ENCODE results near the gene EIF2S3. TPM values are rescaled to one million over a fixed set of nuclear protein-coding genes. Genes with fewer than 3 reads are reported as not detected.

The EIF2S3 gene
- total RNA-seq (2013; cell fraction: nucleolus; rRNA removed), result 302 and 311 TPM in 2 replicates
- total RNA-seq (2014; rRNA removed) (300 and 329 TPM in 2 replicates), total RNA-seq (2014; rRNA removed; fragmentation: Illumina TruSeq; extraction: Trizol) (371 and 385 TPM in 2 replicates), total RNA-seq (2021) (278 and 291 TPM in 2 replicates), polyA plus RNA-seq (2011; rRNA removed) (185 and 210 TPM in 2 replicates), polyA plus RNA-seq (2014; fragmentation: Illumina TruSeq; extraction: Trizol) (274 and 333 TPM in 2 replicates), polyA plus RNA-seq (2014; fragmentation: Nextera tagmentation; extraction: Ambion mirVana) (100 to 1,000 TPM; 120 to 135 TPM), polyA plus RNA-seq (2014; rRNA removed) (195 and 216 TPM in 2 replicates), polyA plus RNA-seq (2016; fragmentation: Nextera tagmentation; extraction: Ambion mirVana) (100 to 1,000 TPM; 115 to 125 TPM), polyA minus RNA-seq (2011; rRNA and poly(A)+ RNA removed) (196 and 252 TPM in 2 replicates), Bru-seq, nascent RNA (percentile 98 among the genes with signal in this experiment), BruChase-seq, experiment 1, labeled RNA remaining after a 6-hour chase (percentile 99 among the genes with signal in this experiment), BruChase-seq, experiment 2, labeled RNA remaining after a 2-hour chase (percentile 99 among the genes with signal in this experiment)
- polyA plus RNA-seq (2011; ENCODE audit: low read depth), result 287 TPM
- 113 and 152 TPM in 2 replicates for polyA plus RNA-seq (2011; cell fraction: cytosol; rRNA removed)
- 107 and 122 TPM in 2 replicates for polyA plus RNA-seq (2011; cell fraction: nucleus; rRNA removed)
- polyA plus RNA-seq (2012), result 188 and 200 TPM in 2 replicates
- polyA minus RNA-seq (2011; cell fraction: cytosol; rRNA and poly(A)+ RNA removed), result 179 and 186 TPM in 2 replicates
- polyA minus RNA-seq (2011; cell fraction: nucleus; rRNA and poly(A)+ RNA removed), result 51.3 and 63.3 TPM in 2 replicates
- long read RNA-seq, experiment 1, transcript EIF2S3-201 (12 exons, 2,858 nt), result major isoform, 252 of 582 reads
- long read RNA-seq, experiment 1, partial matches to known transcripts, result 306 of 582 reads
- long read RNA-seq, experiment 1, other reads (novel, unspliced or antisense), result 24 of 582 reads
- long read RNA-seq, experiment 2, transcript EIF2S3-201 (12 exons, 2,858 nt), result major isoform, 725 of 963 reads
- long read RNA-seq, experiment 2, partial matches to known transcripts, result 126 of 963 reads
- long read RNA-seq, experiment 2, other reads (novel, unspliced or antisense), result 112 of 963 reads

DNA sequence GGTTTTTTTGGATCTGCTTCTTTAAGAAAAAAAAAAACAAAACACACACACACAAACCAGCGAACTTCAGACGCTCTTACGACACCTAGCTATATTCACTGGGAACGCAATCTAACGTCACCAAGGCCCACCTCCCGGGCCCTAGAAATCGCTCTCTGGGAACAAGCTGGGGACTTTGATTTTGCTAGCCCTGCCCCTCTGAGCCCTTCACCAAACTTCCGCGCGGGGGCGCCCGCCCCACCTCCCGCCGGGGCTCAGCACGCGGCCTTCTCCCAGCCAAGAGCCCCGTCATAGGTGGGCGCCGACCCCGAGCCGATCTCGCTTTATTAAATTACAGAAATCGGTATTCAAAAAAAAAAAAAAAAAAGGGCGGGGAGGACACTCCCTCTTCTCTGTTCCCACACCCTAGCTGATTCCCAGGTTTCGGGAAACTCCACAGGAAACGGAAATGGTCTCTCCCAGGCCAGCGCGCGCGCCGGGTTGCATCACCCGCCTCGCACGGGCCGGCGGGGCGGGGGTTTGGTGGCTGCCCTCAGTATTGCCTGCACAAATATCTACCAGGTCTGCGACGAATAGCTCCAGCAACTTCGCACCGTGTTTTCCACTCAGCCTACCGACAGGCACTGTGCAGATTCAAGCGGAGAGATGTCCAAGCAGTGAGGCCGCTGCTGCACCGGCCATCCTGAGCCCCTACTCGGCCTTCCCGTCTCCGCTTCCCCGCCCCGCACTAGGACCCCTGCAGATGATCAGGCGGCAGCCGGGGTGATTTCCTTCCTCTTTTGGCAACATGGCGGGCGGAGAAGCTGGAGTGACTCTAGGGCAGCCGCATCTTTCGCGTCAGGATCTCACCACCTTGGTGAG is at the start of gene EIF2S3:
TSS of gene EIF2S3 (plus strand) at position 775 of the 861 bp plus-strand sequence. CDS start at position 788, 13 bp downstream.
- FAIRE-seq, result peak; percentile 99
- RAD21 ChIA-PET (ENCODE audit: unreplicated experiment), result interaction anchor here (0.6 to 3.7 kb wide), 24 partner anchors 11 to 1295 kb away, joined by 3 to 44 read pairs (median 4); partner anchors contain the start of genes APOO, CXorf58, KLHL15 and PRDX4
- Histone ChIP-seq H4K20me1 (ENCODE audit: control insufficient read depth, insufficient read depth) (no peaks in the 10 kb centered on the region), H2AFZ (ENCODE audit: control insufficient read depth, low read depth, low read length) (peak within 1 kb of the TSS; percentile 99), H3K4me1 (ENCODE audit: control insufficient read depth, insufficient read depth, low read length) (no peaks in the 10 kb centered on the region), H3K36me3 (ENCODE audit: control insufficient read depth in 2 of 2, insufficient read depth in 2 of 2, low read length in 1 of 2) (peaks cover 0 to 4% of the 10 kb centered on the region in 2 experiments; a peak in 2 of 4 replicates), H3K9ac (ENCODE audit: control insufficient read depth, insufficient read depth, low read length) (no peak within 1 kb of the TSS), H3K4me2 (ENCODE audit: control insufficient read depth, insufficient read depth) (peak within 1 kb of the TSS; percentile 44), H3K27ac (ENCODE audit: control insufficient read depth, insufficient read depth) (peak within 1 kb of the TSS; percentile 97), H3K9me3 (replicated peaks; ENCODE audit: control insufficient read depth, insufficient read depth, low read length) (no peaks in the 10 kb centered on the region), H3K27me3 (replicated peaks in 1 of 2; ENCODE audit: control insufficient read depth in 2 of 2, insufficient read depth in 2 of 2, low read length in 1 of 2) (no peaks in the 10 kb centered on the region), H3K79me2 (ENCODE audit: control insufficient read depth, insufficient read depth, low read length) (peaks cover 13% of the 10 kb centered on the region), H3K4me3 (peak within 1 kb of the TSS; percentile 72)
- in situ Hi-C loops (cut with MboI), result no loop called here
- BruUV-seq (replicated peaks), result no TSS peak
- under 1% methylated on average over 51 of the region's 57 CpGs for WGBS (ENCODE audit: insufficient coverage, insufficient replicate concordance, low lambda C conversion rate, missing lambda C conversion rate)
- ATAC-seq, result peak; percentile 91
- POLR2A ChIA-PET, result interaction anchor here (0.7 to 2.7 kb wide), 18 partner anchors 8 to 387 kb away, joined by 3 to 31 read pairs (median 4); partner anchors contain the start of genes ACOT9, APOO, CXorf58 and KLHL15
- peak; percentile 88 for DNase-seq (ENCODE audit: low read depth, low spot score)
- SMC1A ChIA-PET (ENCODE audit: uncharacterized antibody, unreplicated experiment), result interaction anchor here (0.6 to 3.3 kb wide), 19 partner anchors 12 to 357 kb away, joined by 3 to 37 read pairs (median 4); partner anchors contain the start of genes APOO, CXorf58 and KLHL15
- intact Hi-C loops (cut with micrococcal nuclease; ENCODE audit: unreplicated experiment), result loop anchor here (1.0 to 10.0 kb wide), 5 partner anchors 29 to 270 kb away; partner anchors contain the start of genes APOO and SAT1
- CTCF ChIA-PET, result interaction anchor here (0.5 to 4.0 kb wide), 40 partner anchors 9 to 360 kb away, joined by 3 to 39 read pairs (median 4); partner anchors contain the start of genes APOO, CXorf58, KLHL15 and SAT1
- TF ChIP-seq ZSCAN29 (IDR thresholded peaks at IDR 0.05) (no peak), HDAC6 (IDR thresholded peaks at IDR 0.05; ENCODE audit: unreplicated experiment) (peak; percentile 69), YY1 (IDR thresholded peaks at IDR 0.05; ENCODE audit: low read depth, low read length) (peak; percentile 98), TARDBP (IDR thresholded peaks at IDR 0.05; ENCODE audit: borderline replicate concordance) (no peak), CREB1 (IDR thresholded peaks at IDR 0.05; ENCODE audit: low read depth) (peak; percentile 91), WRNIP1 (IDR thresholded peaks at IDR 0.05; ENCODE audit: borderline replicate concordance, low read depth, low read length) (no peak), RFX5 (IDR thresholded peaks at IDR 0.05; ENCODE audit: low read depth, low read length) (0 out of 2 replicates have a peak, but pooled peaks have one; percentile 23)
- TF ChIP-seq, protein P1, sequence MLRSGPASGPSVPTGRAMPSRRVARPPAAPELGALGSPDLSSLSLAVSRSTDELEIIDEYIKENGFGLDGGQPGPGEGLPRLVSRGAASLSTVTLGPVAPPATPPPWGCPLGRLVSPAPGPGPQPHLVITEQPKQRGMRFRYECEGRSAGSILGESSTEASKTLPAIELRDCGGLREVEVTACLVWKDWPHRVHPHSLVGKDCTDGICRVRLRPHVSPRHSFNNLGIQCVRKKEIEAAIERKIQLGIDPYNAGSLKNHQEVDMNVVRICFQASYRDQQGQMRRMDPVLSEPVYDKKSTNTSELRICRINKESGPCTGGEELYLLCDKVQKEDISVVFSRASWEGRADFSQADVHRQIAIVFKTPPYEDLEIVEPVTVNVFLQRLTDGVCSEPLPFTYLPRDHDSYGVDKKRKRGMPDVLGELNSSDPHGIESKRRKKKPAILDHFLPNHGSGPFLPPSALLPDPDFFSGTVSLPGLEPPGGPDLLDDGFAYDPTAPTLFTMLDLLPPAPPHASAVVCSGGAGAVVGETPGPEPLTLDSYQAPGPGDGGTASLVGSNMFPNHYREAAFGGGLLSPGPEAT (IDR thresholded peaks at IDR 0.05; ENCODE audit: low read depth), result peak; percentile 97
- TF ChIP-seq, protein P2, sequence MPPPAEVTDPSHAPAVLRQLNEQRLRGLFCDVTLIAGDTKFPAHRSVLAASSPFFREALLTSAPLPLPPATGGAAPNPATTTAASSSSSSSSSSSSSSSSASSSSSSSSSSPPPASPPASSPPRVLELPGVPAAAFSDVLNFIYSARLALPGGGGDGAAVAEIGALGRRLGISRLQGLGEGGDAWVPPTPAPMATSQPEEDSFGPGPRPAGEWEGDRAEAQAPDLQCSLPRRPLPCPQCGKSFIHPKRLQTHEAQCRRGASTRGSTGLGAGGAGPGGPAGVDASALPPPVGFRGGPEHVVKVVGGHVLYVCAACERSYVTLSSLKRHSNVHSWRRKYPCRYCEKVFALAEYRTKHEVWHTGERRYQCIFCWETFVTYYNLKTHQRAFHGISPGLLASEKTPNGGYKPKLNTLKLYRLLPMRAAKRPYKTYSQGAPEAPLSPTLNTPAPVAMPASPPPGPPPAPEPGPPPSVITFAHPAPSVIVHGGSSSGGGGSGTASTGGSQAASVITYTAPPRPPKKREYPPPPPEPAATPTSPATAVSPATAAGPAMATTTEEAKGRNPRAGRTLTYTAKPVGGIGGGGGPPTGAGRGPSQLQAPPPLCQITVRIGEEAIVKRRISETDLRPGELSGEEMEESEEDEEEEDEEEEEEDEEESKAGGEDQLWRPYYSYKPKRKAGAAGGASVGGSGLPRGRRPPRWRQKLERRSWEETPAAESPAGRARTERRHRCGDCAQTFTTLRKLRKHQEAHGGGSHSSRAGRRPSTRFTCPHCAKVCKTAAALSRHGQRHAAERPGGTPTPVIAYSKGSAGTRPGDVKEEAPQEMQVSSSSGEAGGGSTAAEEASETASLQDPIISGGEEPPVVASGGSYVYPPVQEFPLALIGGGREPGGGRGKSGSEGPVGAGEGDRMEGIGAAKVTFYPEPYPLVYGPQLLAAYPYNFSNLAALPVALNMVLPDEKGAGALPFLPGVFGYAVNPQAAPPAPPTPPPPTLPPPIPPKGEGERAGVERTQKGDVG (CRISPR knock-in tag; IDR thresholded peaks at IDR 0.05), result no peak
- TF ChIP-seq, protein P3, sequence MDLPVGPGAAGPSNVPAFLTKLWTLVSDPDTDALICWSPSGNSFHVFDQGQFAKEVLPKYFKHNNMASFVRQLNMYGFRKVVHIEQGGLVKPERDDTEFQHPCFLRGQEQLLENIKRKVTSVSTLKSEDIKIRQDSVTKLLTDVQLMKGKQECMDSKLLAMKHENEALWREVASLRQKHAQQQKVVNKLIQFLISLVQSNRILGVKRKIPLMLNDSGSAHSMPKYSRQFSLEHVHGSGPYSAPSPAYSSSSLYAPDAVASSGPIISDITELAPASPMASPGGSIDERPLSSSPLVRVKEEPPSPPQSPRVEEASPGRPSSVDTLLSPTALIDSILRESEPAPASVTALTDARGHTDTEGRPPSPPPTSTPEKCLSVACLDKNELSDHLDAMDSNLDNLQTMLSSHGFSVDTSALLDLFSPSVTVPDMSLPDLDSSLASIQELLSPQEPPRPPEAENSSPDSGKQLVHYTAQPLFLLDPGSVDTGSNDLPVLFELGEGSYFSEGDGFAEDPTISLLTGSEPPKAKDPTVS (IDR thresholded peaks at IDR 0.05; ENCODE audit: low read depth, low read length), result peak; percentile 67; the same call in 1 of the 2 replicates
